HepG2 (cell line): ENCODE results near the gene LCAT. TPM values are rescaled to one million over a fixed set of nuclear protein-coding genes. Genes with fewer than 3 reads are reported as not detected.

ENCODE experiments used
- GABPA ChIP-seq, 2 experiments: IDR thresholded peaks; 2 replicates each; pipeline ENCODE4 v1.6.1; 2011 to 2016; ENCODE audit warnings: low read depth in 2 of 2, low read length in 1 of 2, missing biosample characterization in 1 of 2, missing genetic modification characterization in 1 of 2
- ISX ChIP-seq: sonication (generic); formaldehyde crosslinking; conservative IDR thresholded peaks from 2 replicates; pipeline ENCODE4 v1.5.0; 2020; ENCODE audit warnings: missing genetic modification reagents
- KLF12 ChIP-seq: sonication (generic); formaldehyde crosslinking; IDR thresholded peaks from 2 replicates; pipeline ENCODE4 v1.4.0; 2020; ENCODE audit warnings: missing genetic modification reagents, borderline replicate concordance
- MIXL1 ChIP-seq: IDR thresholded peaks from 2 replicates; pipeline ENCODE4 v1.6.1; 2016
- PHF21A ChIP-seq: sonication (generic); formaldehyde crosslinking; IDR thresholded peaks from 2 replicates; pipeline ENCODE4 v1.5.0; 2020; ENCODE audit warnings: mild to moderate bottlenecking, missing genetic modification reagents
- TBL1XR1 ChIP-seq: fragments of 150-350 bp; IDR thresholded peaks from 2 replicates; pipeline ENCODE4 v1.6.1; 2014; ENCODE audit warnings: borderline replicate concordance, low read length; ENCODE audit not compliant: partially characterized antibody
- TCF7 ChIP-seq: sonication (generic); IDR thresholded peaks from 2 replicates; pipeline ENCODE4 v1.6.1; 2016; ENCODE audit warnings: antibody characterized with exemption, low read depth
- ZFP1 ChIP-seq: IDR thresholded peaks from 2 replicates; pipeline ENCODE4 v1.6.1; 2016
- ZNF292 ChIP-seq: sonication (generic); formaldehyde crosslinking; IDR thresholded peaks from 2 replicates; pipeline ENCODE4 v1.8.1; 2022; ENCODE audit warnings: mild to moderate bottlenecking, low read depth, missing genetic modification reagents, borderline replicate concordance
- polyA plus RNA-seq, 8 experiments: library from polyadenylated mRNA; depleted of rRNA in 3 of 8; stranded (reverse) in 7 of 8; unstranded in 1 of 8; fragments of >200 nt; fragmentation: Illumina TruSeq in 4 of 8; extraction: Trizol in 4 of 8; gene quantifications; 2 replicates each; pipeline versions ENCODE4 v1.2.1 to v1.2.3, GENCODE V29; 2011 to 2016; ENCODE audit warnings: low read depth in 4 of 8, missing spikeins in 1 of 8, mixed read lengths in 1 of 8; ENCODE audit not compliant: insufficient read depth in 1 of 8
- total RNA-seq, 5 experiments: library from RNA; depleted of rRNA; stranded (reverse); fragments of >200 nt; fragmentation: Illumina TruSeq; extraction: Trizol; gene quantifications; 2 replicates each; pipeline ENCODE4 v1.2.3, GENCODE V29; 2016; ENCODE audit warnings: low read depth in 1 of 5
- TF ChIP-seq, protein P1 (sequence below): IDR thresholded peaks from 2 replicates; pipeline ENCODE4 v1.6.1; 2016; ENCODE audit warnings: mild to moderate bottlenecking, missing biosample characterization, missing genetic modification reagents
- TF ChIP-seq, protein P2 (sequence below): sonication (generic); formaldehyde crosslinking; IDR thresholded peaks from 2 replicates; pipeline ENCODE4 v1.8.0; 2022; ENCODE audit warnings: mild to moderate bottlenecking, missing genetic modification reagents; ENCODE audit not compliant: insufficient replicate concordance
- TF ChIP-seq, protein P3 (sequence below): sonication (generic); formaldehyde crosslinking; IDR thresholded peaks from 2 replicates; pipeline ENCODE4 v1.4.0; 2020; ENCODE audit warnings: mild to moderate bottlenecking, missing genetic modification reagents
- TF ChIP-seq, protein P4 (sequence below): sonication (generic); formaldehyde crosslinking; conservative IDR thresholded peaks from 2 replicates; pipeline ENCODE4 v1.8.0; 2022; ENCODE audit warnings: mild to moderate bottlenecking, moderate library complexity, missing genetic modification reagents
- TF ChIP-seq, protein P5 (sequence below): sonication (generic); formaldehyde crosslinking; IDR thresholded peaks from 2 replicates; pipeline ENCODE4 v1.5.1; 2020; ENCODE audit warnings: missing genetic modification reagents, mild to moderate bottlenecking, borderline replicate concordance
- TF ChIP-seq, protein P6 (sequence below): sonication (generic); formaldehyde crosslinking; IDR thresholded peaks from 2 replicates; pipeline ENCODE4 v1.5.1; 2020; ENCODE audit warnings: mild to moderate bottlenecking, missing genetic modification reagents, moderate library complexity
- TF ChIP-seq, protein P7 (sequence below): IDR thresholded peaks from 2 replicates; pipeline ENCODE4 v1.6.1; 2016

Gene LCAT
- total and polyA plus RNA-seq, 2 of the 13 experiments (the other 11 are each of a cell fraction or from before 2014, with no cell fraction given), result 36.1 to 38.9 TPM

DNA sequence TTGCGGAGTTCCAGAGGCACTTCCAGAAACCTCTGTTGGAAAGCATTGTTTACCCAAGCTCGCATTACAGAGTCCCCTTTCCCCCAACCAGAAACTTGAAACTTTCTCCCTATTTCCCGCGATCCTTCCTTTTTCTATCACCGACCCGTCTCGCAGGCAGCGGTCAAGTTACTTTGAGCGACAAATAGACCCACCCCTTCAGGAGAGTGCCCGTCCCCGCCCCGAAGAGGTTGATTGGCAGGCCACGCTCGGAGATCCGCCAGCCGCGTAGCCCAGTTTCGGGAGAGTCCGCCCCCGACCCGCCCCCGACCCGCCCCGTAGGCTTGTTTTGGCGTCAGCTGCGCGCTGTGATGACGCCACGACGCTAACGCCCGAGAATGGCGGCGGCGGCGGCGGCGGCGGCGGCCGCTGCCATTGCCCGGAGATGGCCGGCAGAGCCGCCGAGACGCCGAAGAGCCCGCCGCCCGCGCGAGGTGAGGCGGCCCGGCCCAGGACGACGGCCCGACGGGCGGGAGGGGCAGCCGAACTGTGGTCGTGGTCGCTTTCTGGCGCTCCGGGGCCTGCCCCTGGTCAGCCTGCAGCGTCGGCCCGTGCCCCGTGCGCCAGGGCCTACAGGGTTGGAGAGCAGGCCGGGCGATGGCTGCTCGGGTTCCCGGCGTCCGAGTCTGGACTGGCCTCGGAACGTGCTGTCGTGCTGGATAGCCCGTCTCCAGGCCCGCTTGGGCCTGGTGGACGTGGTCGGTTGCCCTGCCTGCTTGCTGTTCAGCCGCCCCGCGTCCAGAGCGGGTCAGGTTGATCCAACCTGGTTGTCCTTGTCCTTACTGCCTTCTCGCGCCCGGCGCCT lies 50.8 kb downstream of the LCAT start, which contains the start of gene PSKH1 (continued):
- no peak for TF ChIP-seq GABPA (IDR thresholded peaks at IDR 0.05; ENCODE audit: low read depth, low read length)
- TF ChIP-seq GABPA (CRISPR knock-in tag; IDR thresholded peaks at IDR 0.05; ENCODE audit: low read depth), result no peak
- TF ChIP-seq, protein P1, sequence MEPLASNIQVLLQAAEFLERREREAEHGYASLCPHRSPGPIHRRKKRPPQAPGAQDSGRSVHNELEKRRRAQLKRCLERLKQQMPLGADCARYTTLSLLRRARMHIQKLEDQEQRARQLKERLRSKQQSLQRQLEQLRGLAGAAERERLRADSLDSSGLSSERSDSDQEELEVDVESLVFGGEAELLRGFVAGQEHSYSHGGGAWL (CRISPR knock-in tag), result peak; percentile 76; the same call in 1 of the 2 replicates
- TF ChIP-seq TCF7, result no peak
- TF ChIP-seq, protein P2, sequence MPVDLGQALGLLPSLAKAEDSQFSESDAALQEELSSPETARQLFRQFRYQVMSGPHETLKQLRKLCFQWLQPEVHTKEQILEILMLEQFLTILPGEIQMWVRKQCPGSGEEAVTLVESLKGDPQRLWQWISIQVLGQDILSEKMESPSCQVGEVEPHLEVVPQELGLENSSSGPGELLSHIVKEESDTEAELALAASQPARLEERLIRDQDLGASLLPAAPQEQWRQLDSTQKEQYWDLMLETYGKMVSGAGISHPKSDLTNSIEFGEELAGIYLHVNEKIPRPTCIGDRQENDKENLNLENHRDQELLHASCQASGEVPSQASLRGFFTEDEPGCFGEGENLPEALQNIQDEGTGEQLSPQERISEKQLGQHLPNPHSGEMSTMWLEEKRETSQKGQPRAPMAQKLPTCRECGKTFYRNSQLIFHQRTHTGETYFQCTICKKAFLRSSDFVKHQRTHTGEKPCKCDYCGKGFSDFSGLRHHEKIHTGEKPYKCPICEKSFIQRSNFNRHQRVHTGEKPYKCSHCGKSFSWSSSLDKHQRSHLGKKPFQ (CRISPR knock-in tag), result peak; percentile 0
- TF ChIP-seq MIXL1, result 0 out of 2 replicates have a peak, but pooled peaks have one; percentile 5
- TF ChIP-seq ZNF292 (CRISPR knock-in tag), result no peak
- TF ChIP-seq, protein P3, sequence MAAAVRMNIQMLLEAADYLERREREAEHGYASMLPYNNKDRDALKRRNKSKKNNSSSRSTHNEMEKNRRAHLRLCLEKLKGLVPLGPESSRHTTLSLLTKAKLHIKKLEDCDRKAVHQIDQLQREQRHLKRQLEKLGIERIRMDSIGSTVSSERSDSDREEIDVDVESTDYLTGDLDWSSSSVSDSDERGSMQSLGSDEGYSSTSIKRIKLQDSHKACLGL, result peak; percentile 76
- TF ChIP-seq, protein P4, sequence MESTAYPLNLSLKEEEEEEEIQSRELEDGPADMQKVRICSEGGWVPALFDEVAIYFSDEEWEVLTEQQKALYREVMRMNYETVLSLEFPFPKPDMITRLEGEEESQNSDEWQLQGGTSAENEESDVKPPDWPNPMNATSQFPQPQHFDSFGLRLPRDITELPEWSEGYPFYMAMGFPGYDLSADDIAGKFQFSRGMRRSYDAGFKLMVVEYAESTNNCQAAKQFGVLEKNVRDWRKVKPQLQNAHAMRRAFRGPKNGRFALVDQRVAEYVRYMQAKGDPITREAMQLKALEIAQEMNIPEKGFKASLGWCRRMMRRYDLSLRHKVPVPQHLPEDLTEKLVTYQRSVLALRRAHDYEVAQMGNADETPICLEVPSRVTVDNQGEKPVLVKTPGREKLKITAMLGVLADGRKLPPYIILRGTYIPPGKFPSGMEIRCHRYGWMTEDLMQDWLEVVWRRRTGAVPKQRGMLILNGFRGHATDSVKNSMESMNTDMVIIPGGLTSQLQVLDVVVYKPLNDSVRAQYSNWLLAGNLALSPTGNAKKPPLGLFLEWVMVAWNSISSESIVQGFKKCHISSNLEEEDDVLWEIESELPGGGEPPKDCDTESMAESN, result 0 out of 2 replicates have a peak, but pooled peaks have one; percentile 47
- TF ChIP-seq TBL1XR1, result no peak
- TF ChIP-seq, protein P5, sequence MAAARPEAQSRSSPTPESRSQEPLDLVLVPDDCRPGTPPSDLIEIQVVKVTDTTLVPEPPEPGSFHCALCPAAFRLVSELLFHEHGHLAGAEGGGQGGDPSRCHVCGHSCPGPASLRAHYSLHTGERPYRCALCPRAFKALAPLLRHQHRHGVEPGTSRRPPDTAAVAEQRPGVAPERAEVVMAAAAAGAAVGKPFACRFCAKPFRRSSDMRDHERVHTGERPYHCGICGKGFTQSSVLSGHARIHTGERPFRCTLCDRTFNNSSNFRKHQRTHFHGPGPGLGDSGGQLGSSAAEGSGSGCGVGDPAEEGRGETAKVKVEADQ (CRISPR knock-in tag), result peak; percentile 53; the same call in 1 of the 2 replicates
- TF ChIP-seq, protein P6, sequence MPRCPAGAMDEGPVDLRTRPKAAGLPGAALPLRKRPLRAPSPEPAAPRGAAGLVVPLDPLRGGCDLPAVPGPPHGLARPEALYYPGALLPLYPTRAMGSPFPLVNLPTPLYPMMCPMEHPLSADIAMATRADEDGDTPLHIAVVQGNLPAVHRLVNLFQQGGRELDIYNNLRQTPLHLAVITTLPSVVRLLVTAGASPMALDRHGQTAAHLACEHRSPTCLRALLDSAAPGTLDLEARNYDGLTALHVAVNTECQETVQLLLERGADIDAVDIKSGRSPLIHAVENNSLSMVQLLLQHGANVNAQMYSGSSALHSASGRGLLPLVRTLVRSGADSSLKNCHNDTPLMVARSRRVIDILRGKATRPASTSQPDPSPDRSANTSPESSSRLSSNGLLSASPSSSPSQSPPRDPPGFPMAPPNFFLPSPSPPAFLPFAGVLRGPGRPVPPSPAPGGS, result peak; percentile 83
- 0 out of 2 replicates have a peak, but pooled peaks have one; percentile 3 for TF ChIP-seq PHF21A (CRISPR knock-in tag)
- TF ChIP-seq ZFP1 (CRISPR knock-in tag), result no peak
- TF ChIP-seq, protein P7, sequence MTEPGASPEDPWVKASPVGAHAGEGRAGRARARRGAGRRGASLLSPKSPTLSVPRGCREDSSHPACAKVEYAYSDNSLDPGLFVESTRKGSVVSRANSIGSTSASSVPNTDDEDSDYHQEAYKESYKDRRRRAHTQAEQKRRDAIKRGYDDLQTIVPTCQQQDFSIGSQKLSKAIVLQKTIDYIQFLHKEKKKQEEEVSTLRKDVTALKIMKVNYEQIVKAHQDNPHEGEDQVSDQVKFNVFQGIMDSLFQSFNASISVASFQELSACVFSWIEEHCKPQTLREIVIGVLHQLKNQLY, result no peak
- peak; percentile 92 for TF ChIP-seq KLF12 (CRISPR knock-in tag)
- TF ChIP-seq ISX (CRISPR knock-in tag), result peak; percentile 89; the same call in 1 of the 2 replicates
